ENCODE data around the gene KLRF1.
A peak's percentile ranks its signal among the peaks of the same experiment; 100 is the strongest.

KLRF1 gene, protein sequence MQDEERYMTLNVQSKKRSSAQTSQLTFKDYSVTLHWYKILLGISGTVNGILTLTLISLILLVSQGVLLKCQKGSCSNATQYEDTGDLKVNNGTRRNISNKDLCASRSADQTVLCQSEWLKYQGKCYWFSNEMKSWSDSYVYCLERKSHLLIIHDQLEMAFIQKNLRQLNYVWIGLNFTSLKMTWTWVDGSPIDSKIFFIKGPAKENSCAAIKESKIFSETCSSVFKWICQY

GRCh38 chr12:9827209-9827888 lies at the start of gene KLRF1:
Gene KLRF1 (plus strand): TSS chr12:9827481. CDS start chr12:9827545, 64 bp downstream.
- no peak for DNase-seq (ENCODE audit: low read depth)

- no peak for DNase-seq (ENCODE audit: low read depth)
These were observed 48.1 kb upstream of the KLRF1 start for GRCh38 chr12:9779209-9779608.

DNA sequence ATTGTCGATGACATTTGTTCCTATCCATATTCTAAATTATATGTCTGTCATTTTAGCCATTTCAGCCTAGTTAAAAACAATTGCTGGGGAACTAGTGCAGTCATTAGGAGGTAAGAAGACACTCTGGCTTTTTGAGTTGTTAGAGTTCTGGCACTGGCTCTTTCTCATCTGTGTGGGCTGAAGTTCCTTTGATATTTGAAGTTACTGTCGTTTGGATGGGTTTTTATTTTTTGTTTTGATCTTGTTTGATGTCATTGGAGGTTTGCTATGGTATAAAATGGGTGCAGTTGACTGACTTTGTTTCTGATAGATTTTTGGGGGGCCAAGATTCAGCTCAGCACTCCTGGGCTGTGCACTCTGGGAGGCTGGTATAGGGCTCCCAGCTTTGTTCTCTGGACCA lies 45.9 kb upstream of the KLRF1 start:
- no peak for DNase-seq (ENCODE audit: low read depth)

- no peak for DNase-seq (ENCODE audit: low read depth)
These were observed 44.5 kb upstream of the KLRF1 start for GRCh38 chr12:9782547-9783382.

DNA sequence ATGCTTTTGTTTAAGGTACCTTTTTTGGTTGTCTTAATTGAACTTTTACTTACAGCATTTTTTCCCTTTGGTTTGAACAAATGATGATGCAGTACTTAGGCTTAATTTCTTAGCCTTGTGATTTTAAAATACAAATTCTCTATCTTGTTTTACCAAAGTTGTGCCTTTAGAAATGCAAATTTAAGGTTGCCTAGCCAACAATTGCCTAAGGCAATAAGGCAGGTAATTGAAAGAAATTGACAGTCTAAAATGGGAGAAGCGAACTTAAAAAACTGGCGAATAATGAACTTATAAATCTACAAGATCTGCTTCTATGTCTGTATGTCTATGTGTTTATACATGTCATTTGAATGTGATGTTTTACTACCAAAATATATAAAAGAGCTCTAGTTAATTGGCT lies 43.0 kb upstream of the KLRF1 start:
- no peak for DNase-seq (ENCODE audit: low read depth)

DNA sequence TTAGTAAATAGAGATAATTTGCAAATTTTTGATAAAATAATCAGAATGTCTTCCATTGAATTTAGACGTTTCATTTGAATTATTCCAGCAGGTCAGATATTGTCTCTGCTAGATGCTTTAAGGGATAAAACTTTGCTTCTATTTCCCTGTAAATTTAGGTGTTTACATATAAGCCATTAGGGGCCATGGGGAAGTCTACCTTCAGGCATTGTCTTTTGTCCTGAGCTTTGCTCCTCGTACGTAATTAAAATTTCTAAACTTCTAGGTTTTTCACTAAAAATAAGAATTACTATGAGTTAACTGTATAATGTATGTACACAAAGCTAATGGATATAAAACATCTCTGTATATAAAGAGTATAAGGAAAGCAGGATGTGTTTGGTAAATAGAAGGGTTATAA lies 42.5 kb upstream of the KLRF1 start:
- no peak for DNase-seq (ENCODE audit: low read depth)

GRCh38 chr12:9786726-9787717 lies 40.3 kb upstream of the KLRF1 start:
- peak; percentile 68 for DNase-seq (ENCODE audit: low read depth)

DNA sequence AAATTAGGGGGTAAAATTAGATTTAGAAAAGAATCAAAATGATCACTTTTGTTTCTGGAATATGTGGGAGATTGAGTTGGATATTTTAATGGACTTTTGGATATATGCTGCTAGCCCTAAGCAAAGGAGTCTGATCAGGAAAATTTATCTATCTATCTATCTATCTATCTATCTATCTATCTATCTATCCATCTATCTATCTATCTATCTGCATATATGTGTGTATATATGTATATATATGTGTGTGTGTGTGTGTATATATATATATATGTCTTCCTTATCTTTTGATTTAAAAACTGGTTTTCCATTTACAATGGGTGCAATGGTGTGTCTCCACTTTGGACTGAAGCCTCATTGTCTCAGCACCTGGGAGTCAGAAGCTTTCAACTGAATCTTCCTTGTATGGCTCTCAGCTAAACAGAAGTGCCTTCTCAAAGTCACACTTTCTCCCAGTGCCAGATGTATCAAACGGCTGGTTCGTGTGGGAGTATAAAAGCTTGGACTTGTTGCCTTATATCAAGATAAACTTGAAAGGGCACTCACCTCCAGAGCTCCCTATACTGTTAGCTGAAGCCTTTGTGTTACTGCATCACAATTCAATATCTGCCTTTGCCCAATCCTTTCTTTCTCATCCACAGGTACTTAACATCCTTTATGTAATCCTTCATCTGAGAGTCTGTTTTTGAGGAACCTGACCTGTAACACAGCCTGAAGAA lies 34.9 kb upstream of the KLRF1 start:
- DNase-seq (ENCODE audit: low read depth) = no peak

DNA sequence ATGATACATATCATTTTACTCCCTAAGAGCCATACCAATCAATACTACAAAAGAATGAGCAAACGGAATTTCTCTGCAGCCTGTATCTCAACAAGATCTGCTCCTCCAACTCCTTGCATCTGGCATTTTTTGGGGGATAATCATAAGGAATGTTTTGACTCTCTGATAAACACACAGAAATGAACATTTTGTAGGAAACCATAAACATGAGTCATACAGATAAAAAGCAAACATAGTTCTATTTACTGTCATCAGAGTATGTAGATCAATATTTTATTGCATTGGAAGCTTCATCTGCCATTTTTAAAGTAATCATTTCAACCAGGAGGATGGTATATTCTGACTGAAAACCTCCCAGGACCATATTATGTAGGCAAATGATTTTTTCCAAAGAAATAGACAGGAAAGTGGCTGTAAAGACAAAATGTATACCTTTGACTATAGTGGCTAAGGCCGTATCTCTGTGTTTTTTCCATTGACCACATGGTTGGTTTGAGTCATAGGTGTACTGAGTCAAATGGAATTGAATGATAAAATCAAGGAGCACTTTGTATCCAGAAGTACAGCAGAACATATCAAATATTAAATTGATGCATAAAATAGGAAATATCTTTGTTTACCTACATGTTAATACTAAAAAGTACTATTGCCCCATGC lies 34.2 kb upstream of the KLRF1 start:
- DNase-seq (ENCODE audit: low read depth) = peak; percentile 95

DNA sequence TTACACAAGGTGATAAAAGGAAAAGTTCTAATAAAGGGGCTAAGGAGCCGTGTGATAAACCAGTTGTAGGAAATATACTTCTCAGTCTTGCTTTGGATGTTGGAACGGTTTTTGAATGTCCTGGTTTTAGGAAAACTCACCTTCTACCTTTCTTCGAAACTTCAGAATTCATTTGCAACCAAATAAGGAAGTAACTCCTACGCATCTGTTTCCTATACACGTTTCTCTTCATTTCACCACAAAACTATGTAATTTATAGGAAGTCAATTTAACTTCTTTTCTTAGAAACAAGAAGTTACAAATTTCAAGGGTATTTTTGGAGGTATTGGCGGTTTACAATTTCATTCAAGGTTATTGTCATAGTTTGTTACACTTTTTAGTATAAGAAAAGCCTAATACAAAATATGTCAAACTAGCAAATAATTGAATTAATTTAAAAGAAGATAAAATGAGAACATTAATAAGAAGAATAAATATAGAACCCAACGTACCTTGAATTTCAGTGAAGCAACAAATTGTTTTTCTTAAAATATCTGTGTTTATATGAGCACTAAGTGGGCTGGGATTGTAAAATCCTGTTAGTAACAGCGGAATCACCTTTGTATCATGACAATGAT lies 33.4 kb upstream of the KLRF1 start:
- DNase-seq (ENCODE audit: low read depth) = no peak

GRCh38 chr12:9794484-9795093 lies 32.7 kb upstream of the KLRF1 start:
- no peak for DNase-seq (ENCODE audit: low read depth)

DNA sequence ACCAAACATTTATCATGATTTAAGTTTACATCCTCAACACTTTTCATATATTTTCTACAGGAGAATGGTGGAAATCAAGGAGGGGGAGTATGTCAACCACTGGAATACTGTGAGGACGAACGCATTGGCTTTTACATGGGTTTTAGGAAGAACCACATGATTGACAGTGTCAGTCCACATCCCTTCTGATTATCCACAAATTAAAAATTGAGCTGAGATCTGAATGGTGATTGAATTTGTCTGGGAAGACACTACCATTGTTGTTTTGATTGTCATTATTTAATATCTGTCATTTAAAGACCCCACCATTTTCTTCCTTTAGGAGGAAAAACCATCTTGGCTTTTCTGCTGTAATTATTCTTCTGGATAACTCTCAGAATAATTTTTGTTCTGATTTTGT lies 31.3 kb upstream of the KLRF1 start:
- DNase-seq (ENCODE audit: low read depth) = no peak

DNA sequence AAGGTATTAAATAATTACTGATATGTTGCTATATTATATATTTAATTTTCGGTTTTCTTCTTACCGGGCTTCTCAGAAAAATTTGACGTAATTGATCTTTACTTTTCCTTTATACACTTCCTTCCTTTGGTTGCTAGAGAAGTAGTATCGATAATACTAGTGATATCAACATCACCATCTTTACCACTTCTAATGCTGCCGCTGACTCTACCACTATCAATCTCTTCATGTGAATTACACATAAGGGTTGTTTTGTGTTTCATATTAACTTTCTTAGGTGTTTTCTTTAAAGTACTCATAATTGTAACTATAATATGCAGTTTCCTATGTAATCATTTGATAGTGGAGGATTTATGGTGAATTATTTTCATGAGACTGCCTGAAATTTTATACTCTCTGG lies 30.9 kb upstream of the KLRF1 start:
- DNase-seq (ENCODE audit: low read depth) = no peak

DNA sequence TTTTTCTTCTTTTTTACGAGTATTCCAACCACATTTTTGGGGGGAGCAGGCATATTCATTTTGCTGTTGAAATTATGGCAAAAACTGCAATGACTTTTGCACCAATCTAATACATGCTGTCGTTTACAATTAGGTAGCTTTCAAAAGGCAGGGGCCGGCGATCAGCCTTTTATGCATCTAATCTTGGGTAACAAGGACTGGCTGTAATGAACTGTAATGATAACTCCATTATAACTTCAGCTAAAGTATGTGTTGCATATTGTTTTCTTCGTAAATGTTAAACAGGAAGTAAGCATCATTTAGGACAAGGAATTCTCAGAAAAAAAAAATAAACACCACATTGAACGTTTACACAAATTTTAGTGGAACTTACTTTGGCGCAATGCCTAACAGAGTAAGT lies 30.3 kb upstream of the KLRF1 start:
- DNase-seq (ENCODE audit: low read depth) = peak; percentile 16

DNA sequence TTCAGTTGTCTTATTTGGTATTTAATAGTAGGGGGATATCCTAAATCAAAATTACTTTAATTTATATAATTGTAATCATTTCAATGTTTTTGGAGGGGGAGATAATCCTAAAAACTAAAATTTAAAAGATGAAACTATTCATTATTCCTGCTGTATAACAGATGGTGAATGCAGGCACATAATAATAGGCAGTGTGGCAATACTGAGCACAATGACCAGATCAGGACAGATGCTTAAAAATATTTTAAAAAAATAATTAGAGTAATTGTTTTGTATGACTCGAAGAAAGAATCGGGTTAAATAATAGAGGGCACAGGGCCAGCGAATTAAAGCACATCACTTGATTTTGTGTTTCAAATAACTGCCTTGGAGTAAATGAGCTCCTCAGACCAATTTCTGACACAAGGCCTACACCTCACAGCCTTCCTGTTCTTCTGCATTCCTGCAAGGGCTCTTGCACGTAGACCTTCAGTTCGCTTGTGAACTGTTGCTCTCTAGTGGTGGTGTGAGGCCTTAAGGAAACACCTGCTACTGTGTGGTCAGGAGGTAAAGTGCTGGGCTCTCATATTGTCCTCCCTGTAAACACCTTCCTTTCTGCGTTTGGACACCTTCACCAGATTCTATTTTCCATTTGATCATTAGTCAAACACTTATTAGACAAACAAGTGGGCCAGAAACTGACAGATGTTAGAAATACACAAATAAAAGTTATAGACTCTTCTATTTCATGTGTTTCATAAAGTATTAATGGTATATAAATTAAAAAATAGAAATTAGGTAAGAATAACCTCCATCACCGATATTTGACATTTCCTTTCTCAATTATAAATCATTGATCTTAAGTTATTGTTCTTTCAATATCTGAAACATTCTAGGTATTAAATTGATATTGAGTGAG lies 29.3 kb upstream of the KLRF1 start:
- peak; percentile 80 for DNase-seq (ENCODE audit: low read depth)

GRCh38 chr12:9799961-9800360 lies 27.3 kb upstream of the KLRF1 start:
- no peak for DNase-seq (ENCODE audit: low read depth)

- DNase-seq (ENCODE audit: low read depth) = no peak
These were observed 21.4 kb upstream of the KLRF1 start for GRCh38 chr12:9805883-9806282.

- no peak for DNase-seq (ENCODE audit: low read depth)
These were observed 20.6 kb upstream of the KLRF1 start for GRCh38 chr12:9806714-9807113.

DNA sequence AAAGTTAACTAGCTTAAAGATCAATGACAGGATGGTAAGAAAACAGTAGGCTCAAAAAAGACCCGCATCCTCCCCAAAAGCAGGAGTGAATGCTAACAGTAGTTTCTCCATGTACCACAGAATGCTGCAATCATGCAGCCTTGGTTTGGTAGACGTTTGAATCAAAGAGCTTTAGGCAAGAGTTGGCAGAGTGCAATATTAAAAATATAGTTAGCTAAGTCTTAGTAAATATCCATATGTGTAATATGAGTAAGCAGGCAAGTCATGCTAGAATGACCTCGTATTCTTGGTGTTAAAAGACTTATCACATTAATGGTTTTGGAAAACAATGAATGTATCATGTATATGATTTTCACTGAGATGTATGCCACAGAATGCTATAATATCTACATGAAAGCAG lies 18.8 kb upstream of the KLRF1 start:
- no peak for DNase-seq (ENCODE audit: low read depth)
